IMR-90 (cell line): Measurements from ENCODE around the gene SNX7. TPM values are rescaled to one million over a fixed set of nuclear protein-coding genes. Genes with fewer than 3 reads are reported as not detected.

ENCODE experiments used
- ATAC-seq: fragments of 200-7000 bp; cut with Tn5 transposase; 2 replicates; pipeline ENCODE4 v1.9.1; 2020; ENCODE audit warnings: low read depth, mild to moderate bottlenecking, moderate library complexity
- Bru-seq: library from RNA; stranded (reverse); fragments of 400-500 nt; gene quantifications from one replicate; lab custom pipeline; 2021; lab: Mats Ljungman, UMichigan
- BruChase-seq, 2 experiments: library from RNA; stranded (reverse); fragments of 400-500 nt; gene quantifications; one replicate each; lab custom pipeline; 2021; lab: Mats Ljungman, UMichigan
- BruUV-seq: library from RNA; stranded (reverse); fragments of 400-500 nt; replicated peaks from 2 replicates; lab custom pipeline; 2021; lab: Mats Ljungman, UMichigan
- CTCF ChIA-PET: fragments of 300-600 bp; formaldehyde crosslinking; extraction: SDS; loops from one replicate; lab custom pipeline; 2021; ENCODE audit warnings: antibody characterized with exemption; lab: Yijun Ruan, JAX
- POLR2A ChIA-PET: fragments of 300-600 bp; sonication (Branson Sonifier 250); formaldehyde crosslinking; loops from one replicate; lab custom pipeline; 2022; ENCODE audit warnings: antibody characterized with exemption; ENCODE audit not compliant: unreplicated experiment; lab: Charles Lee
- DNase-seq: peaks from one replicate; pipeline ENCODE4 v3.0.0; 2013
- H2AFZ ChIP-seq: replicated peaks from 2 replicates; pipeline ENCODE3; 2013; ENCODE audit warnings: low read length, mild to moderate bottlenecking; ENCODE audit not compliant: poor library complexity
- H2AK5ac ChIP-seq: 2 replicates; pipeline ENCODE4 v1.6.1; 2013; ENCODE audit warnings: low read depth, low read length, inconsistent platforms
- H2AK9ac ChIP-seq: replicated peaks from 2 replicates; pipeline ENCODE3; 2013; ENCODE audit warnings: mild to moderate bottlenecking, low read depth, low read length, moderate library complexity; ENCODE audit not compliant: poor library complexity
- H2BK120ac ChIP-seq: 2 replicates; pipeline ENCODE4 v1.6.1; 2013; ENCODE audit warnings: low read depth, low read length, inconsistent platforms
- H2BK15ac ChIP-seq: 3 replicates; pipeline ENCODE4 v1.6.1; 2013; ENCODE audit warnings: low read depth, low read length, inconsistent platforms
- H2BK20ac ChIP-seq: 2 replicates; pipeline ENCODE4 v1.6.1; 2013; ENCODE audit warnings: low read depth, mild to moderate bottlenecking, inconsistent platforms, low read length, moderate library complexity
- H2BK5ac ChIP-seq: 2 replicates; pipeline ENCODE4 v1.6.1; 2013; ENCODE audit warnings: mild to moderate bottlenecking, low read depth, low read length, inconsistent platforms; ENCODE audit not compliant: poor library complexity, severe bottlenecking
- H3K14ac ChIP-seq: replicated peaks from 2 replicates; pipeline ENCODE4 v1.6.1; 2013; ENCODE audit warnings: low read depth, low read length, inconsistent platforms
- H3K18ac ChIP-seq: 2 replicates; pipeline ENCODE4 v1.6.1; 2013; ENCODE audit warnings: low read depth, low read length, control low read depth
- H3K23ac ChIP-seq: 2 replicates; pipeline ENCODE4 v1.6.1; 2013; ENCODE audit warnings: low read depth, low read length, inconsistent platforms
- H3K27ac ChIP-seq: 2 replicates; pipeline ENCODE4 v1.5.1; 2013; ENCODE audit warnings: mild to moderate bottlenecking, control low read depth, low read length; ENCODE audit not compliant: insufficient read depth
- H3K27me3 ChIP-seq: 2 replicates; pipeline ENCODE4 v1.6.1; 2013; ENCODE audit warnings: low read length; ENCODE audit not compliant: control insufficient read depth, insufficient read depth
- H3K36me3 ChIP-seq: 2 replicates; pipeline ENCODE4 v1.6.1; 2013; ENCODE audit warnings: low read length, mixed read lengths; ENCODE audit not compliant: control insufficient read depth, insufficient read depth
- H3K4ac ChIP-seq: 2 replicates; pipeline ENCODE4 v1.6.1; 2013; ENCODE audit warnings: low read depth, low read length, inconsistent platforms
- H3K4me1 ChIP-seq: 2 replicates; pipeline ENCODE4 v1.6.1; 2013; ENCODE audit warnings: low read length, mixed read lengths; ENCODE audit not compliant: control insufficient read depth, insufficient read depth
- H3K4me2 ChIP-seq: 2 replicates; pipeline ENCODE4 v1.6.1; 2013; ENCODE audit warnings: low read depth, mild to moderate bottlenecking, control low read depth, low read length, moderate library complexity
- H3K4me3 ChIP-seq: 2 replicates; pipeline ENCODE4 v1.5.1; 2013; ENCODE audit warnings: low read depth, mild to moderate bottlenecking, control low read depth, low read length, moderate library complexity; ENCODE audit not compliant: insufficient read depth
- H3K56ac ChIP-seq: 2 replicates; pipeline ENCODE4 v1.6.1; 2013; ENCODE audit warnings: low read length, inconsistent platforms; ENCODE audit not compliant: insufficient read depth; ENCODE audit errors: extremely low read depth
- H3K79me1 ChIP-seq, 2 experiments: 2 replicates each; pipeline ENCODE4 v1.6.1; 2013; ENCODE audit warnings: low read length in 2 of 2, inconsistent platforms in 1 of 2, low read depth in 1 of 2
- H3K9ac ChIP-seq: 2 replicates; pipeline ENCODE4 v1.6.1; 2013; ENCODE audit warnings: low read depth, low read length, control low read depth
- H3K9me1 ChIP-seq: 2 replicates; pipeline ENCODE4 v1.6.1; 2013; ENCODE audit warnings: low read length, inconsistent platforms; ENCODE audit not compliant: insufficient read depth
- H3K9me3 ChIP-seq: 2 replicates; pipeline ENCODE4 v1.6.1; 2013; ENCODE audit warnings: low read length; ENCODE audit not compliant: control insufficient read depth, insufficient read depth
- H4K20me1 ChIP-seq: 2 replicates; pipeline ENCODE4 v1.6.1; 2013; ENCODE audit warnings: low read length, inconsistent platforms; ENCODE audit not compliant: insufficient read depth
- H4K5ac ChIP-seq: 2 replicates; pipeline ENCODE4 v1.6.1; 2013; ENCODE audit warnings: mild to moderate bottlenecking, low read depth, low read length, control low read depth
- H4K8ac ChIP-seq, 2 experiments: 2 replicates each; pipeline ENCODE4 v1.6.1; 2013; ENCODE audit warnings: low read depth in 2 of 2, low read length in 2 of 2, control low read depth in 1 of 2, inconsistent platforms in 1 of 2
- H4K91ac ChIP-seq: 2 replicates; pipeline ENCODE4 v1.6.1; 2013; ENCODE audit warnings: low read depth, low read length, inconsistent platforms; ENCODE audit not compliant: insufficient read depth
- BHLHE40 ChIP-seq: fragments of 150-350 bp; IDR thresholded peaks from 2 replicates; pipeline ENCODE4 v1.6.1; 2016; ENCODE audit warnings: mild to moderate bottlenecking, low read depth, low read length
- CEBPB ChIP-seq: IDR thresholded peaks from 2 replicates; pipeline ENCODE4 v1.6.1; 2012; ENCODE audit warnings: low read depth, low read length, improper control_type of control experiment
- CTCF ChIP-seq: conservative IDR thresholded peaks from 2 replicates; pipeline ENCODE4 v1.5.1; 2012; ENCODE audit warnings: mild to moderate bottlenecking, low read depth, low read length, improper control_type of control experiment
- MAFK ChIP-seq: IDR thresholded peaks from 2 replicates; pipeline ENCODE4 v1.6.1; 2012; ENCODE audit warnings: low read depth, low read length, improper control_type of control experiment
- MXI1 ChIP-seq: IDR thresholded peaks from 2 replicates; pipeline ENCODE4 v1.6.1; 2012; ENCODE audit warnings: low read depth, mild to moderate bottlenecking, low read length, moderate library complexity, borderline replicate concordance
- NFE2L2 ChIP-seq: fragments of 150-350 bp; IDR thresholded peaks from 2 replicates; pipeline ENCODE4 v1.6.1; 2016; ENCODE audit warnings: low read depth, mild to moderate bottlenecking, low read length
- POLR2A ChIP-seq: IDR thresholded peaks from 2 replicates; pipeline ENCODE4 v1.6.1; 2012; ENCODE audit warnings: mild to moderate bottlenecking, low read depth, low read length
- RAD21 ChIP-seq: IDR thresholded peaks from 2 replicates; pipeline ENCODE4 v1.6.1; 2012; ENCODE audit warnings: low read length, improper control_type of control experiment
- RCOR1 ChIP-seq: IDR thresholded peaks from 2 replicates; pipeline ENCODE4 v1.6.1; 2012; ENCODE audit warnings: mild to moderate bottlenecking, low read length, improper control_type of control experiment; ENCODE audit not compliant: insufficient replicate concordance
- SMC3 ChIP-seq: fragments of 150-350 bp; IDR thresholded peaks from 2 replicates; pipeline ENCODE4 v1.6.1; 2016; ENCODE audit warnings: low read depth, mild to moderate bottlenecking, antibody characterized with exemption, low read length, moderate library complexity
- USF2 ChIP-seq: fragments of 150-350 bp; IDR thresholded peaks from 2 replicates; pipeline ENCODE4 v1.6.1; 2017; ENCODE audit warnings: mild to moderate bottlenecking, antibody characterized with exemption, low read length, low read depth
- WGBS, 2 experiments: methylation state at CpG; one replicate each; pipeline versions ENCODE4 v1.1.5 to v1.1.7; 2013; ENCODE audit warnings: missing lambda C conversion rate in 2 of 2; ENCODE audit not compliant: insufficient read length in 1 of 2; ENCODE audit errors: extremely low coverage in 2 of 2; 5-methylcytosine and 5-hydroxymethylcytosine counted together
- dilution Hi-C: fragments of 300-500 bp; cut with HindIII; formaldehyde crosslinking; loops from one replicate; pipeline ENCODE4 v1.14.3; 2018; ENCODE audit warnings: low sequenced_read_pairs; ENCODE audit not compliant: unreplicated experiment
- in situ Hi-C: fragments of 300-500 bp; cut with MboI; formaldehyde crosslinking; loops from 3 replicates; pipeline ENCODE4 v1.14.3; 2019; ENCODE audit warnings: low sequenced_read_pairs, inconsistent platforms, mixed read lengths
- intact Hi-C: fragments of 100-400 bp; cut with micrococcal nuclease; formaldehyde crosslinking; loops from 2 replicates; pipeline ENCODE4 v1.10.0; 2022
- long read RNA-seq: library from polyadenylated mRNA; unstranded; transcript quantifications from one replicate; pipeline ENCODE4 v2.0.0, GENCODE V29; 2021; ENCODE audit not compliant: unreplicated experiment
- polyA plus RNA-seq, 3 experiments: library from polyadenylated mRNA; depleted of rRNA; stranded (reverse); fragments of >200 nt; gene quantifications; 2 replicates each; pipeline ENCODE4 v1.2.3, GENCODE V29; 2012; ENCODE audit warnings: low replicate concordance in 1 of 3
- total RNA-seq: library from RNA; depleted of rRNA; stranded (reverse); fragments of >200 nt; gene quantifications from 2 replicates; pipeline ENCODE4 v1.2.3, GENCODE V29; 2012; rRNA removed

SNX7 gene
- total RNA-seq (24.4 and 46.1 TPM in 2 replicates), polyA plus RNA-seq (2012; rRNA removed) (17.3 and 22.5 TPM in 2 replicates), Bru-seq, nascent RNA (percentile 66 among the genes with signal in this experiment), BruChase-seq, experiment 1, labeled RNA remaining after a 6-hour chase (percentile 43 among the genes with signal in this experiment), BruChase-seq, experiment 2, labeled RNA remaining after a 2-hour chase (percentile 46 among the genes with signal in this experiment)
- 5.1 and 5.6 TPM in 2 replicates for polyA plus RNA-seq (2012; cell fraction: cytosol; rRNA removed)
- polyA plus RNA-seq (2012; cell fraction: nucleus; rRNA removed; ENCODE audit: low replicate concordance), result 1.2 and 5.5 TPM in 2 replicates
- long read RNA-seq, transcript SNX7-201 (9 exons, 1,734 nt), result major isoform, 67 of 90 reads
- long read RNA-seq, partial matches to known transcripts, result 3 of 90 reads
- long read RNA-seq, other reads (novel, unspliced or antisense), result 20 of 90 reads

- dilution Hi-C loops, result no loop called here
- peak within 1 kb of the TSS; percentile 88 for H4K91ac ChIP-seq
- peaks cover 18 to 21% of the 10 kb centered on the region in 2 experiments for H3K79me1 ChIP-seq
- DNase-seq (peak; percentile 69), ATAC-seq (peak; percentile 99)
- CTCF ChIA-PET, result interaction anchor here (0.6 kb wide), 1 partner anchor 88 kb away, joined by 3 read pairs; no protein-coding TSS in a partner anchor
- peak within 1 kb of the TSS; percentile 97 for H2AFZ ChIP-seq
- H3K4me1 ChIP-seq, result peaks cover 3% of the 10 kb centered on the region
- H3K9me1 ChIP-seq, result no peaks in the 10 kb centered on the region; the same call in 1 of the 2 replicates
- no peaks in the 10 kb centered on the region for H3K9me3 ChIP-seq
- H2AK5ac ChIP-seq, result peak within 1 kb of the TSS; percentile 51; the same call in 1 of the 2 replicates
- H3K36me3 ChIP-seq, result no peaks in the 10 kb centered on the region
- peak within 1 kb of the TSS; percentile 79 for H3K27ac ChIP-seq
- peak within 1 kb of the TSS; percentile 70 for H3K18ac ChIP-seq
- H2BK120ac ChIP-seq, result peak within 1 kb of the TSS; percentile 82
- peak within 1 kb of the TSS; percentile 79 for H2AK9ac ChIP-seq
- peak within 1 kb of the TSS; percentile 91 for H3K9ac ChIP-seq
- H2BK5ac ChIP-seq, result peak within 1 kb of the TSS; percentile 58
- H3K56ac ChIP-seq, result peak within 1 kb of the TSS; percentile 73; the same call in 1 of the 2 replicates
- peak within 1 kb of the TSS; percentile 85; the same call in 2 of the 3 replicates for H2BK15ac ChIP-seq
- H3K23ac ChIP-seq, result peak within 1 kb of the TSS; percentile 90
- H4K20me1 ChIP-seq, result 0 out of 2 replicates have a peak, but pooled peaks cover 6% of the 10 kb centered on the region
- POLR2A ChIA-PET, result interaction anchor here (0.7 to 1.0 kb wide), 2 partner anchors 30 to 102 kb away, joined by 3 read pairs; no protein-coding TSS in a partner anchor
- intact Hi-C loops, result loop anchor here (10.0 kb wide), 1 partner anchor 1063 kb away; no protein-coding TSS in a partner anchor
- H3K4me2 ChIP-seq, result peak within 1 kb of the TSS; percentile 95
- peak within 1 kb of the TSS; percentile 93 for H4K5ac ChIP-seq
- H3K14ac ChIP-seq, result peak within 1 kb of the TSS; percentile 96
- no TSS peak for BruUV-seq
- H3K27me3 ChIP-seq, result no peaks in the 10 kb centered on the region
- peak within 1 kb of the TSS; percentile 41 for H2BK20ac ChIP-seq
- peak within 1 kb of the TSS; percentile 94 to 96 for H4K8ac ChIP-seq
- WGBS, 2 experiments, result 0% methylated on average over 16 of the region's 80 CpGs; no CpG with 5 or more reads in 1 of the 2 experiments
- H3K4me3 ChIP-seq, result peak within 1 kb of the TSS; percentile 97
- in situ Hi-C loops, result no loop called here
- H3K4ac ChIP-seq, result peak within 1 kb of the TSS; percentile 85
- TF ChIP-seq RCOR1 (no peak), NFE2L2 (no peak), CTCF (peak; percentile 35), MAFK (no peak), SMC3 (no peak), USF2 (no peak), RAD21 (0 out of 2 replicates have a peak, but pooled peaks have one; percentile 0), MXI1 (0 out of 2 replicates have a peak, but pooled peaks have one; percentile 9), CEBPB (no peak), POLR2A (peak; percentile 34; the same call in 1 of the 2 replicates), BHLHE40 (no peak)
Measured at GRCh38 chr1:98661544-98662355, at the start of gene SNX7. Gene SNX7 (plus strand): TSS chr1:98661721. CDS start chr1:98661732, 11 bp downstream.
